Fibroblast of villous mesenchyme (primary cell): ENCODE measurements around the gene MGP. TPM values are rescaled to one million over a fixed set of nuclear protein-coding genes. Genes with fewer than 3 reads are reported as not detected.

Experiments
- DNase-seq: peaks from one replicate; pipeline ENCODE4 v3.0.0-alpha.2; 2010; ENCODE audit warnings: low read depth
- H3K4me3 ChIP-seq: 2 replicates; pipeline ENCODE4 v1.5.1; 2011; ENCODE audit warnings: low read depth, mild to moderate bottlenecking, low read length
- CTCF ChIP-seq: IDR thresholded peaks from 2 replicates; pipeline ENCODE4 v1.5.1; 2012; ENCODE audit warnings: low read depth, mild to moderate bottlenecking, low read length; ENCODE audit not compliant: insufficient read depth
- total RNA-seq: library from RNA; depleted of rRNA; stranded (reverse); fragments of >200 nt; gene quantifications from 2 replicates; pipeline ENCODE4 v1.2.3, GENCODE V29; 2012

The MGP gene
- total RNA-seq, 1 donor = 3.5 TPM

DNA sequence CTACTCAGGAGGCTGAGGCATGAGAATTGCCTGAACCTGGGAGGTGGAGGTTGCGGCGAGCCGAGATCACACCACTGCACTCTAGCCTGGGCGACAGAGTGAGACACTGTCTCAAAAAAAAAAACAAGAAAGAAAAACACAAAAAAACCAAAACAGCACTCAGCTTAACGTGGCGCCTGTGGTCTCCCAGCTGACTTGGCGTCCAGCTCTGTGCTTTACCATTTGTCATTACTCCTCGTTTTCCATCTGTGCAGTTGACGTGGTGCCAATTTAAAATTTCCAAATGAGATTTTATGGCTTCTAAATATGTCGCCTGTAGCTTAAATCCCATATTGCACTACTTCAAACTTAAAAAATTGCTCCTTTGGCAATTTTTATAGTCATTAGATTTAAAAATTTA lies 2.0 kb downstream of the MGP start:
- no peak for TF ChIP-seq CTCF
- H3K4me3 ChIP-seq = no peak overlapping the region
- no peak for DNase-seq

GRCh38 chr12:14880890-14881453 lies 4.7 kb downstream of the MGP start:
- no peak overlapping the region for H3K4me3 ChIP-seq
- no peak for TF ChIP-seq CTCF
- no peak for DNase-seq

- H3K4me3 ChIP-seq = no peak overlapping the region
- no peak for DNase-seq
- no peak for TF ChIP-seq CTCF
Measured at GRCh38 chr12:14879222-14879933, 6.3 kb downstream of the MGP start.

- TF ChIP-seq CTCF = no peak
- no peak overlapping the region for H3K4me3 ChIP-seq
- no peak for DNase-seq
Measured at GRCh38 chr12:14878488-14878887, 7.2 kb downstream of the MGP start.

DNA sequence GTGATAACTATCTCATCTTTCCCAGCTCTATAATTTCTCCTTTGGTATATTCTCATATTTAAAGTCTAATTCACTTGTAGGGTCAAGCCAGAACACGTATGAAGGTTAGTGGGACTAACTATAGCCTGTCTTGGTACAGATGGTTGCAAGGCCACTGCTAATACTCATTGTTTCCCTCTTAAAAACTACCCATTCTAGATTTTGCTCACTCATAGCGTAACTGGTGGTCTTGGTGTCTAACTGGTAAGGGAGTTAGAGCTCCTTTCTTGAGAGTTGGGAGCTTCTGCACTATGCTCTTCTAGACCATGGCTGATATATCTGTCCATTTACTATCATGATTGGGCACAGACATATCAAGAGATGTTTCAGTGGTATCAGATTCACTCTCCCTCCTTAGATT lies 8.8 kb downstream of the MGP start:
- no peak for DNase-seq
- no peak for TF ChIP-seq CTCF
- no peak overlapping the region for H3K4me3 ChIP-seq

GRCh38 chr12:14874882-14875281 lies 10.8 kb downstream of the MGP start:
- H3K4me3 ChIP-seq = no peak overlapping the region
- DNase-seq = no peak
- TF ChIP-seq CTCF = no peak
